A549 (cell line): ENCODE results near the gene PLEKHA7. TPM values are rescaled to one million over a fixed set of nuclear protein-coding genes. Genes with fewer than 3 reads are reported as not detected.

ENCODE experiments used
- CBX2 ChIP-seq: fragments of 200-600 bp; sonication (generic); IDR thresholded peaks from 2 replicates; pipeline ENCODE4 v1.6.1; 2016; ENCODE audit warnings: low read depth, mild to moderate bottlenecking, borderline replicate concordance
- CHD2 ChIP-seq: fragments of 150-350 bp; IDR thresholded peaks from 2 replicates; pipeline ENCODE4 v1.6.1; 2014; ENCODE audit warnings: low read length; ENCODE audit not compliant: partially characterized antibody
- CHD4 ChIP-seq: fragments of 200-600 bp; sonication (generic); IDR thresholded peaks from 2 replicates; pipeline ENCODE4 v1.6.1; 2016; ENCODE audit warnings: antibody characterized with exemption, mild to moderate bottlenecking, borderline replicate concordance
- NPAS2 ChIP-seq: fragments of 250-450 bp; sonication (Bioruptor Pico); IDR thresholded peaks from 2 replicates; pipeline ENCODE4 v1.8.0; 2022; ENCODE audit warnings: mild to moderate bottlenecking, moderate library complexity, borderline replicate concordance
- SREBF2 ChIP-seq: fragments of 450-650 bp; IDR thresholded peaks from 2 replicates; pipeline ENCODE4 v1.6.1; 2014; ENCODE audit warnings: mild to moderate bottlenecking, moderate library complexity
- polyA plus RNA-seq, 4 experiments: library from polyadenylated mRNA; depleted of rRNA in 3 of 4; stranded (reverse); fragments of >200 nt; fragmentation: RNase III in 1 of 4; extraction: RNeasy Plus Mini Kit Qiagen cat#74134 plus additional on column Dnase treatment in 1 of 4; gene quantifications; 2 replicates in 3 of 4; 3 replicates in 1 of 4; pipeline ENCODE4 v1.2.3, GENCODE V29; 2011 to 2017
- TF ChIP-seq, protein P1 (sequence below): fragments of 450-650 bp; IDR thresholded peaks from 2 replicates; pipeline ENCODE4 v1.6.1; 2014; ENCODE audit warnings: antibody characterized with exemption

PLEKHA7 gene
- polyA plus RNA-seq, 2 of the 4 experiments (the other 2 are of a cell fraction) = 8.7 to 13.8 TPM

DNA sequence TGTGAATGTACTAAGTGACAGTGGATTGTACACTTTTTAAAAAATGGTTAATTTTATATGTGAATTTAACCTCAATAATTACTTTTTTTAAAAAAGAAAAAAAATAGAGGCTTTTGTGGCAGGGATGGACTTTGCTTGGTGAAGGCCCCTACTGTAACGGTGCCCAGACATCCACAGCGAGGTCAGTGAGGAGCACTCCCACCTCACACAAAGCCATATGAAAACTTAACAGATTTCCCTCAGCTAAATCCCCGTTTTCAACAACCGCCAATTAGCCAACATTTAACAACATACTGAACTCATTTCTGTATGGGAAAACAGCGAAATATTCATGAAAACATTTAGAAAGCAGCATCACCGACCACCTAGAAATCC is 276.4 kb downstream of the PLEKHA7 start (continued):
- TF ChIP-seq NPAS2 (no peak), CHD4 (no peak), CBX2 (no peak), SREBF2 (no peak), CHD2 (no peak)
- TF ChIP-seq, protein P1, sequence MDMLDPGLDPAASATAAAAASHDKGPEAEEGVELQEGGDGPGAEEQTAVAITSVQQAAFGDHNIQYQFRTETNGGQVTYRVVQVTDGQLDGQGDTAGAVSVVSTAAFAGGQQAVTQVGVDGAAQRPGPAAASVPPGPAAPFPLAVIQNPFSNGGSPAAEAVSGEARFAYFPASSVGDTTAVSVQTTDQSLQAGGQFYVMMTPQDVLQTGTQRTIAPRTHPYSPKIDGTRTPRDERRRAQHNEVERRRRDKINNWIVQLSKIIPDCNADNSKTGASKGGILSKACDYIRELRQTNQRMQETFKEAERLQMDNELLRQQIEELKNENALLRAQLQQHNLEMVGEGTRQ = no peak

Other genes starting within 250 kb of the PLEKHA7 start
- gene RPS13, start 63.3 kb upstream of the PLEKHA7 start, polyA plus RNA-seq (2011; rRNA removed) = 943 and 1,343 TPM in 2 replicates
- gene RPS13, start 63.3 kb upstream of the PLEKHA7 start, polyA plus RNA-seq (2017; fragmentation: RNase III; extraction: RNeasy Plus Mini Kit Qiagen cat#74134 plus additional on column Dnase treatment) = 2,084 to 2,209 TPM (median 2,182 TPM) in 3 replicates
- gene PIK3C2A, start 193.6 kb upstream of the PLEKHA7 start, polyA plus RNA-seq (2011; rRNA removed) = 35.9 and 51.0 TPM in 2 replicates
- 28.3 to 31.7 TPM (median 30.7 TPM) in 3 replicates for gene PIK3C2A, start 193.6 kb upstream of the PLEKHA7 start, polyA plus RNA-seq (2017; fragmentation: RNase III; extraction: RNeasy Plus Mini Kit Qiagen cat#74134 plus additional on column Dnase treatment)